Amygdala (tissue), 56 donors: ENCODE measurements around the gene FAM216A.
A peak's percentile ranks its signal among the peaks of the same experiment; 100 is the strongest.
"Not testable (repeated sequence)": the region's sequence is repeated elsewhere in the genome, so short reads cannot be mapped to it uniquely, and the experiment has no call there.

Experiments used
- DNase-seq, 56 donors: peaks; one replicate each; lab custom pipeline; 2025; lab: John Stamatoyannopoulos, UW

The FAM216A gene, protein sequence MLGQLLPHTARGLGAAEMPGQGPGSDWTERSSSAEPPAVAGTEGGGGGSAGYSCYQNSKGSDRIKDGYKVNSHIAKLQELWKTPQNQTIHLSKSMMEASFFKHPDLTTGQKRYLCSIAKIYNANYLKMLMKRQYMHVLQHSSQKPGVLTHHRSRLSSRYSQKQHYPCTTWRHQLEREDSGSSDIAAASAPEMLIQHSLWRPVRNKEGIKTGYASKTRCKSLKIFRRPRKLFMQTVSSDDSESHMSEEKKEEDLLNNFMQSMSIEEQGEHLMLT

GRCh38 chr12:110468214-110469048, at the start of gene FAM216A, which contains the start of gene GPN3:
TSS of gene FAM216A (plus strand) at chr12:110468845. CDS start at chr12:110468876, 31 bp downstream.
TSS of gene GPN3 (minus strand) at chr12:110468257. CDS start at chr12:110468203, 54 bp downstream.
- peak; percentile 61 to 97 (median 92) for DNase-seq

GRCh38 chr12:110420644-110421043, 48.0 kb upstream of the FAM216A start:
- DNase-seq: not testable (repeated sequence)

DNA sequence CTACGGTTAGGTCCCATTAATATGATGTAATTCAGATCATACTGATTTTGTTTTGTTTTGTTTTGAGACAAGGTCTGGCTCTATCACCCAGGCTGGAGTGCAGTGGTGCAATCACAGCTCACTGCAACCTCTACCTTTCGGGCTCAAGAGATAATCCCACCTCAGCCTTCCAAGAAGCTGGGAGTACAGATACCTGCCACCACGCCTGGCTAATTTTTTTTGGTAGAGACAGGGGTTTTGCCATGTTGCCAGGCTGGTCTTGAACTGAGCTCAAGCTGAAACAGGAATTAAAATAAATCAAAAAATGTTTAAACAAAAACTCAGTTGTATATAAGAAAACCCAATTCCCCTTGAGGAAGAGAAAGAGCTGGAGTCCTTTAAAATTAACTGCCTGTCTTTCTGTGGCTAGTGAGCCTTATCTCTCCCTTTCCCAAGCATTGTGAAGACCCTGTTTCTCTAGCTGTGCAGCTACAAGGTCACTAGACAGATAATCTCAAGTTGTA, 47.4 kb upstream of the FAM216A start:
- no peak for DNase-seq

GRCh38 chr12:110421701-110422100, 46.9 kb upstream of the FAM216A start:
- DNase-seq: no peak

DNA sequence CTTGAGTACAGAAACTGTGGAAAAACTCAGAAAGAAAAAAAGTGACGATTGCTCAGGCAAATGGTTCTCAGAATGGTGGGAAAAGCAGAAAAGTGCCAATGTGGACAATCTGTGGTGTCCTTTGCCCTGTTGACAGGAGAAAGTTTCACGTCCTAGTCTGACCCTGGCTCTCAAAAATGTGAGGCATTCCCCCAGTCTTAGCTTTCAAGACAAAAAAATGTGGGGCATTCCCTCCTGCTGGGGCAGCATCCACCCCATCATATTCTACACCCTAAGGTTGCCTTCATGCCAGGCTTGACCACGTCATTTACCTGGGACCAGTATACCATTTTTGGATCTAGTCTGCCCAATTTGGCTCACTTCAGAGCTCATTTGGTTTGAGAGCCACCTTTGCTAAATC, 44.4 kb upstream of the FAM216A start:
- no peak for DNase-seq

GRCh38 chr12:110426406-110426805, 42.2 kb upstream of the FAM216A start:
- DNase-seq: no peak

- DNase-seq: not testable (repeated sequence)
Observed at GRCh38 chr12:110429676-110430075, 39.0 kb upstream of the FAM216A start.

GRCh38 chr12:110431957-110432587, 36.6 kb upstream of the FAM216A start:
- no peak for DNase-seq

DNA sequence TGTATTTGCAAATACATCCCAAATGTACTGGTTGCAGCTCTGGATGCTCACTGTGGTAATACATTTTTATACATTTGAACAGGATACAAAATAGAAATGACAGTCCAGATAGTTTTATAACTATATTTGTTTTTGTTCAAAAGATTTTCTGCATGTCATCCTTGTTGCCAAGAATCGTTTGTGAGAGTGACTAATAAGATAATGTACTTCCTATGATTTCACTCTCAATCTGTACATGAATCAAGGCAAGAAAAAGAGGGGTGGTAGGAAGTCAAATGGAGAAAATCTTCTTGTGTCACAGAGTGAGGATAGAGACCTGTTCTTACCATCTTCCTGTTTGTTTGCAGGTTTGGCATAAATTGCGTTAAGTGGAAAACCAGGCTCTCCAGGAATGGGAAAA, 32.4 kb upstream of the FAM216A start:
- no peak for DNase-seq

DNA sequence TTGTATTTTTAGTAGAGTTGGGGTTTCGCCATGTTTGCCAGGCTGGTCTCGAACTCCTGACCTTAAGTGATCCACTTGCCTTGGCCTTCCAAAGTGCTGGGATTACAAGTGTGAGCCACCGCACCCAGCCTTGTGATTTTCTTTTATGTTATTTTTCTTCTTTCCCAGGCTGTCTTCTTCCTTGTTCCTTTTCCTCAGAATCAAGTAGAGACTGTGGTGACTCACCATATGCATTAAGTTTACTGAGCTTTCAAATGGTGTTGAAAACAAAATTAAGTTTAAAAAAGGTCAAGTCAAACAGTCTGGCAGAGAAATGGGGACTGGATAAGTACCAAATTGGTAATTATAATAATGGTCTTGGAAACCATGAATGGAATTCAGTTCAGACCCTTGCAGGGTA, 24.2 kb upstream of the FAM216A start:
- no peak for DNase-seq

DNA sequence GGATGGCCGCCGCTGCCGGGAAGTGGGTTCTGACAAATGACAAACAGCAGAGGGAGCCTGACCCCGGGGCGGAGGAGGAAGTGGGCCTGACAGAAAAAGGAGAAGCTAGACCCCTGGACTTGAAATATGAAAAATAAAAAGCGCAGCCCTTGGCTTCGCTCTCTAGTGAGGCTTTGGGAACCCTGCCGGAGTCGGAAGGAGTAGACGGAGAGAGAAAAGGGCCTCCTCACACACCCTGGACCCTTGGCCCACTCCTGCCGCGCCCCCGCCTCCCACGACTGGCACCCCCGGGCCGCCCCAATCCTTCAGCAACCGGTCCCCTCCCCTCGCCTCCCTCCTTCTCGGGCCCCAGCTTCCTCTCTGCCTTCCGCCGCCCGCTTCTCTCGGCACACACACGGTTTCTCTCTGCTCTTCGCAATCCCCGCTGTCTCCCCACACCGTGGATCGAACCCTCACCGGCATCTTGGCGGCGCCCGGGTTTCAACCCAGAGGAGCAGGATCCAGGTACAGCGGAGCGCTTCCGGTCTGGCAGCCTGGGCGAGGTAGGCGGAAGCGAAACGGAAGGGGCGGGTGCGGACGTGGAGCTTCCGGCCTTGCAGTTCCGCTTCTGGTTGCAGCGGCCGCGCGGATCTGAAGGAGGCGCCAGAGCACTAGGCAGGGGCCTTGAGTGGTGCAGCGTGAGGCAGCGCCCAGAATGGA, 18.7 kb upstream of the FAM216A start, which contains the start of gene ARPC3:
Gene ARPC3, minus strand, starts transcription at position 539 of the 699 bp plus-strand sequence. Its CDS starts 77 bp downstream, at position 462.
- peak; percentile 60 to 96 (median 86) for DNase-seq

DNA sequence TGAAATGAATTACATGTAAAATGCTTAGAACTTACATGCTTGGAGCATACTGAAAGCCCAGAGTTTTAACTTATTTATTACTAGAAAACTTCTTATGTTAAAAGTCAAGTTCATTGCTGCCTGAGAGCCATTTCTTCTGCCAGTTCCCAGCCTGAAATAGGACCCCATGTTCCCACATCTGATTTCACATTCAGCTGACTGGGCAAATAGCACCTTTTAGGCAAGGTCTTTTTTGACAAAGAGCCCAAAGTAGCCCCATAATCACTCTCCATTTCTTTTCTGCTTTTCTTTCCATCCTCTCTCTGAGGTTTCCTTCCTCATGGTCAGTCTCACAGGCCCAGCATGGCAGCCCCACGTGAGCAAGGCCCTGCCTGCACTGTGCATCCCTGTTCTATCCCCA, 17.4 kb upstream of the FAM216A start:
- DNase-seq: no peak

DNA sequence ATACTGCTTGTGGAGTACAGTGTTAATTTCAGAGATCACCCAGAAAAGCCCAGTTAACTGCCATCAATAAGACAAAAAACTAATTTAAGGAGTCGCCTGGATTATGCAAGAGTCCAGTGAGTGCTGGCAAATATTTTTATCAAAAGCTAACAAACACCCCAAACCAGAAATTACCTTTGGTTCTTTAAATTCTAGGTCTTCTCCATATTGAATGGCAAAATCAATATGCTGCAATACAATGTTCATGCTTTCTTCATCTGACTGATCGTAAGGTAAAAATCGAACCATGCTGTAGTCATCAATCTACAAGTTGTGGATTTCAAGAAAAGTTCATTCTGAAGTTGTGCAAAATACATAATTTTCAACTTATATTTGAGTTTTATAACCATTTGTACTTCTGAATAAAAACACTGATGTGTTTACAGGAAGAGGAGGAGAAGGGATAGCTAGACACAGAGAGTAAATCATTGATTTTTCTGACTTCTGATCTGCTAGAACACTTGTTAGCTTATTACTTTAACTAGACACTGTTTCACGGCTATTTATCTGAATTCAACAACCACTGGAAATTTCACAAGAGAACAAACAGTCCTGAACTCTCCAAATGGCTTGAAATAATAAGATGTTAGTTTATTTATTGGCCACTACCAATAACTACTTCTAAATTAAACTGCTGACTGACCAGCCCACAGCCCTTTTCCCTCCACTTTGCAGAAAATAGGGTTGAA, 14.9 kb upstream of the FAM216A start:
- DNase-seq: no peak

DNA sequence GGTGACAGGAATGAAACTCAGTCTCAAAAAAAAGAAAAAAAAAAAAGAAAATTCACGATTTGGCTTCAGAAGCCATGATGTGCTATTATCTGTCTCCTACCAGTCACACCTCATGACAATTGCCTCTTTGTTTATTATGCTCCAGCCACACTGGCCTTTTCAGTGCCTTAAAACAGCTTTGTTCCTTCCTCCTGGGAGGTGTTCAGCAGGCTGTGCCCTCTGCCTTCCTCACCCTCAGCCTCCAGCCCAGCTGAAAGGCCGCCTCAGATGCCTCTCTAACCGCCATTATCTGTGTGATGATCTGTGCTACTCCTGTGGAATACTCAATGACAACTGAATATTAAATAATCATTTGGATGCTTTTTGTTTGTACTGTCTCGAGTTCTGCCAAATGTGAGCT, 9.9 kb upstream of the FAM216A start:
- peak in 2 of 56 donors; percentile 2 to 11 for DNase-seq

DNA sequence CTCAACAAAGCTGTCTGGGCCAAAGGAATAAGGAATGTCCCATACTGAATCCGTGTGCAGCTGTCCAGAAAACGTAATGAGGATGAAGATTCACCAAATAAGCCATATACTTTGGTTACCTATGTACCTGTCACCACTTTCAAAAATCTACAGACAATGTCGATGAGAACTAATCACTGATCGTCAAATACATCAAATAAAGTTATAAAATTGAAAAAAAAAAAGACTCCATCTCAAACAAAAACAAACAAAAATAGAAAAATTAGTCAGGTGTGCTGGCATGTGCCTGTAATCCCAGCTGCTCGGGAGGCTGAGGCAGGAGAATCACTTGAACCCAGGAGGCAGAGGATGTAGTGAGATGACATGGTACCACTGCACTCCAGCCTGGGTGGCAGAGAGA, 7.5 kb upstream of the FAM216A start:
- DNase-seq: not testable (repeated sequence)

DNA sequence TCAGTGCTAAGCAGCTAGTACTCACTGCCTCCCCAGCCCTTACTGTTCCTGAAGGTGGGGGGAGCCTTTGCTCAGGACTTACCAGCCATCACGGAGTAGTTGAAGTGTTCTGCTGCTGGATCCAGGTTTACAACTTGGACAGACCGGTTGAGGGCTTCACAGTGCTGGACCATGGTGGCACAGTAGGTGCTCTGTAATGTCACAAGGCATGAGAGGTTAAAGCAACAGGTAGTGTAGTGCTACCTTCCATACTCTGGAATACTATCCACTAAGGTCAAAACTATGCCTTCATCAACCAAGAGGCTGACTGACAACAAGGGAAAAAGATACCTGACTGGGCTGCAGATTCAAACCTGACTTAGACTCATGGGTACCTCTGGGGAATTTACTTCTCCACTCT, 3.6 kb upstream of the FAM216A start:
- no peak for DNase-seq

DNA sequence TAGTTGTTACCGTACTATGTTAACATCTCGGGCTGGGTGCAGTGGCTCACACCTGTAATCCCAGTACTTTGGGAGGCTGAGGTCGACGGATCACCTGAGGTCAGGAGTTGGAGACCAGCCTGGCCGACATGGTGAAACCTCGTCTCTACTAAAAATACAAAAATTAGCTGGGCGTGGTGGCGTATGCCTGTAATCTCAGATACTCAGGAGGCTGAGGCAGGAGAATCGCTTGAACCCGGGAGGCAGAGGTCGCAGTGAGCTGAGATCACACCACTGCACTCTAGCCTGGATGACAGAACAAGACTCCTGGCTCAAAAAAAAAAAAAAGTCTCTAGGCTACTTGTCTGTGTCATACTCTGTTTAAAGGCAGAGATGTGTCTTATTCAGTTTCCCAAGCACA, 2.9 kb upstream of the FAM216A start:
- DNase-seq: not testable (repeated sequence)

DNA sequence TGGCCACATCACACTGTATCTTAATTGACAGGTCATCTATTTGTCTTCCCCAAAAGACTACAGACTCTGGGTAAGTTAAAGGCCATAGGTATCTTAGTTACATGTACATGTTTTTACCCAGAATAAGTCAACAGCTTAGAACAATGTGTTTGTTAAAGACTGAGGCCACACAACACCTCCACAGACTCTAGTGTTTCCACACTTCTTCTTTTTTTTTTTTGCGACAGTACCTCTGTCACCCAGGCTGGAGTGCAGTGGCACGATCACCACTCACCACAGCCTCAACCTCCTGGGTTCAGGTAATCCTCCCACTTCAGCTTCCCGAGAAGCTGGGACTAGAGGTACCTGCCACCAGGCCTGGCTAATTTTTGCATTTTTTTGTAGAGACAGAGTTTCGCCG, 1.9 kb upstream of the FAM216A start:
- DNase-seq: no peak

- DNase-seq: no peak
Observed at GRCh38 chr12:110467847-110468213, 815 bp upstream of the FAM216A start.

- DNase-seq: no peak
Observed at GRCh38 chr12:110475426-110475825, 6.8 kb downstream of the FAM216A start.
